Common myeloid progenitor, CD34-positive (primary cell): ENCODE results near the gene RBBP5.

Experiments
- CTCF ChIA-PET: fragments of 350-600 bp; sonication (Branson Sonifier 250); formaldehyde crosslinking; loops from one replicate; lab custom pipeline; 2021; ENCODE audit warnings: antibody characterized with exemption; lab: Charles Lee
- POLR2A ChIA-PET: fragments of 350-600 bp; sonication (Branson Sonifier 250); formaldehyde crosslinking; loops from one replicate; lab custom pipeline; 2021; ENCODE audit warnings: antibody characterized with exemption; lab: Charles Lee
- DNase-seq, 3 donors: peaks; one replicate each; pipeline versions ENCODE4 v3.0.0 to v3.0.0-alpha.2; 2013
- H3K27ac ChIP-seq, 2 experiments: 1 replicate in 1 of 2; 2 replicates in 1 of 2; pipeline ENCODE4 v1.7.0; 2013; ENCODE audit warnings: inconsistent platforms in 2 of 2, low read length in 2 of 2, mild to moderate bottlenecking in 2 of 2, low read depth in 1 of 2, moderate library complexity in 1 of 2; ENCODE audit not compliant: severe bottlenecking in 2 of 2, insufficient read depth in 1 of 2, poor library complexity in 1 of 2
- H3K27me3 ChIP-seq, 5 experiments: replicated peaks in 2 of 5; 1 replicate in 3 of 5; 2 replicates in 2 of 5; pipeline versions ENCODE4 v1.6.1 to v1.7.0; 2013; ENCODE audit warnings: low read length in 4 of 5, mild to moderate bottlenecking in 2 of 5, moderate library complexity in 2 of 5, inconsistent platforms in 1 of 5; ENCODE audit not compliant: insufficient read depth in 5 of 5, control insufficient read depth in 4 of 5
- H3K36me3 ChIP-seq, 4 experiments: 1 replicate in 2 of 4; 2 replicates in 2 of 4; pipeline versions ENCODE4 v1.6.1 to v1.7.0; 2013; ENCODE audit warnings: low read length in 3 of 4, control low read depth in 1 of 4, mild to moderate bottlenecking in 1 of 4; ENCODE audit not compliant: control insufficient read depth in 4 of 4, insufficient read depth in 4 of 4
- H3K4me1 ChIP-seq, 4 experiments: 1 replicate in 3 of 4; 2 replicates in 1 of 4; pipeline versions ENCODE4 v1.6.1 to v1.7.1; 2013; ENCODE audit warnings: low read length in 3 of 4, mild to moderate bottlenecking in 3 of 4, control low read depth in 1 of 4, inconsistent platforms in 1 of 4, moderate library complexity in 1 of 4; ENCODE audit not compliant: control insufficient read depth in 4 of 4, insufficient read depth in 4 of 4; ENCODE audit errors: control extremely low read depth in 1 of 4
- H3K4me3 ChIP-seq, 7 experiments: 1 replicate in 4 of 7; 2 replicates in 3 of 7; pipeline versions ENCODE4 v1.5.1 to v1.7.0; 2013; ENCODE audit warnings: mild to moderate bottlenecking in 7 of 7, low read length in 6 of 7, moderate library complexity in 6 of 7, inconsistent platforms in 2 of 7, low read depth in 2 of 7, control low read depth in 1 of 7; ENCODE audit not compliant: insufficient read depth in 4 of 7, control insufficient read depth in 1 of 7; ENCODE audit errors: extremely low read depth in 1 of 7
- H3K9me3 ChIP-seq, 5 experiments: 1 replicate in 4 of 5; 2 replicates in 1 of 5; pipeline versions ENCODE4 v1.6.1 to v1.7.1; 2013; ENCODE audit warnings: low read length in 4 of 5, mild to moderate bottlenecking in 2 of 5, inconsistent platforms in 1 of 5, low read depth in 1 of 5, moderate library complexity in 1 of 5; ENCODE audit not compliant: control insufficient read depth in 4 of 5, insufficient read depth in 2 of 5; ENCODE audit errors: control extremely low read depth in 1 of 5
- WGBS: methylation state at CpG from one replicate; pipeline ENCODE4 v1.1.5; 2013; ENCODE audit not compliant: insufficient coverage; 5-methylcytosine and 5-hydroxymethylcytosine counted together

Gene RBBP5

GRCh38 chr1:205067031-205067430 lies 54.7 kb downstream of the RBBP5 start:
- Histone ChIP-seq H3K27me3 (no peaks in the 10 kb centered on the region), H3K27ac (no peak overlapping the region), H3K4me3 (no peak overlapping the region), H3K9me3 (no peaks in the 10 kb centered on the region), H3K4me1 (no peaks in the 10 kb centered on the region), H3K36me3 (no peaks in the 10 kb centered on the region)
- DNase-seq, result no peak
- POLR2A ChIA-PET, result no interaction called here
- CTCF ChIA-PET, result interaction anchor here (1.3 to 2.9 kb wide), 5 partner anchors 11 to 95 kb away, joined by 3 to 25 read pairs (median 4); no protein-coding TSS in a partner anchor
- WGBS, result 96% methylated on average over 5 of the region's 6 CpGs

GRCh38 chr1:205066141-205066818 lies 55.5 kb downstream of the RBBP5 start:
- H3K4me1 ChIP-seq, result peaks cover 0 to 6% (median 4%) of the 10 kb centered on the region in 4 experiments
- H3K9me3 ChIP-seq, result no peaks in the 10 kb centered on the region
- no peak overlapping the region for H3K27ac ChIP-seq
- WGBS, result 69% methylated on average over 7 of the region's 13 CpGs
- no peaks in the 10 kb centered on the region for H3K36me3 ChIP-seq
- H3K4me3 ChIP-seq, result no peak overlapping the region
- CTCF ChIA-PET, result interaction anchor here (0.8 to 2.9 kb wide), 9 partner anchors 10 to 101 kb away, joined by 3 to 25 read pairs (median 4); no protein-coding TSS in a partner anchor
- peak; percentile 19 to 51 (median 44) for DNase-seq
- H3K27me3 ChIP-seq, result no peaks in the 10 kb centered on the region
- POLR2A ChIA-PET, result no interaction called here

GRCh38 chr1:205065666-205066065 lies 56.1 kb downstream of the RBBP5 start:
- ChIA-PET POLR2A (no interaction called here), CTCF (interaction anchor here (0.8 to 2.9 kb wide), 8 partner anchors 10 to 100 kb away, joined by 3 to 25 read pairs (median 4); no protein-coding TSS in a partner anchor)
- Histone ChIP-seq H3K36me3 (no peaks in the 10 kb centered on the region), H3K27ac (no peak overlapping the region), H3K27me3 (no peaks in the 10 kb centered on the region), H3K9me3 (no peaks in the 10 kb centered on the region), H3K4me1 (peaks cover 0 to 7% (median 4%) of the 10 kb centered on the region in 4 experiments), H3K4me3 (no peak overlapping the region)
- 96% methylated on average over 8 of the region's 14 CpGs for WGBS
- no peak for DNase-seq

GRCh38 chr1:205064741-205065316 lies 56.9 kb downstream of the RBBP5 start:
- POLR2A ChIA-PET, result no interaction called here
- no peaks in the 10 kb centered on the region for H3K9me3 ChIP-seq
- WGBS, result 97% methylated on average over 8 of the region's 9 CpGs
- no peak for DNase-seq
- H3K4me1 ChIP-seq, result peaks cover 0 to 7% (median 4%) of the 10 kb centered on the region in 4 experiments
- H3K27ac ChIP-seq, result no peak overlapping the region
- H3K4me3 ChIP-seq, result no peak overlapping the region
- no peaks in the 10 kb centered on the region for H3K36me3 ChIP-seq
- no peaks in the 10 kb centered on the region for H3K27me3 ChIP-seq
- CTCF ChIA-PET, result interaction anchor here (2.9 to 5.7 kb wide), 2 partner anchors 76 to 88 kb away, joined by 25 to 149 read pairs; no protein-coding TSS in a partner anchor

GRCh38 chr1:205064301-205064700 lies 57.5 kb downstream of the RBBP5 start:
- Histone ChIP-seq H3K27ac (no peak overlapping the region), H3K9me3 (no peaks in the 10 kb centered on the region), H3K4me1 (peaks cover 0 to 7% (median 4%) of the 10 kb centered on the region in 4 experiments), H3K4me3 (no peak overlapping the region), H3K27me3 (no peaks in the 10 kb centered on the region), H3K36me3 (no peaks in the 10 kb centered on the region)
- WGBS, result 91% methylated on average over 4 of the region's 11 CpGs
- ChIA-PET CTCF (interaction anchor here (0.8 to 5.7 kb wide), 5 partner anchors 51 to 273 kb away, joined by 3 to 166 read pairs (median 31); no protein-coding TSS in a partner anchor), POLR2A (no interaction called here)
- DNase-seq, result no peak

- Histone ChIP-seq H3K9me3 (no peaks in the 10 kb centered on the region), H3K36me3 (no peaks in the 10 kb centered on the region), H3K27me3 (no peaks in the 10 kb centered on the region), H3K4me3 (no peak overlapping the region), H3K4me1 (peaks cover 0 to 7% (median 4%) of the 10 kb centered on the region in 4 experiments), H3K27ac (no peak overlapping the region)
- POLR2A ChIA-PET, result interaction anchor here (3.0 kb wide), 1 partner anchor 74 kb away, joined by 10 read pairs; no protein-coding TSS in a partner anchor
- DNase-seq, result no peak
- CTCF ChIA-PET, result interaction anchor here (0.7 to 5.7 kb wide), 23 partner anchors 9 to 261 kb away, joined by 3 to 166 read pairs (median 5); no protein-coding TSS in a partner anchor
- WGBS, result no CpG with 5 or more reads among the region's 3 CpGs
Measured at GRCh38 chr1:205062895-205063294, 58.9 kb downstream of the RBBP5 start.
